IMR-90 (cell line): ENCODE measurements around the gene GIMAP1. TPM values are rescaled to one million over a fixed set of nuclear protein-coding genes. Genes with fewer than 3 reads are reported as not detected.

Experiments
- ATAC-seq: fragments of 200-7000 bp; cut with Tn5 transposase; 2 replicates; pipeline ENCODE4 v1.9.1; 2020; ENCODE audit warnings: low read depth, mild to moderate bottlenecking, moderate library complexity
- BruUV-seq: library from RNA; stranded (reverse); fragments of 400-500 nt; replicated peaks from 2 replicates; lab custom pipeline; 2021; lab: Mats Ljungman, UMichigan
- CTCF ChIA-PET: fragments of 300-600 bp; formaldehyde crosslinking; extraction: SDS; loops from one replicate; lab custom pipeline; 2021; ENCODE audit warnings: antibody characterized with exemption; lab: Yijun Ruan, JAX
- POLR2A ChIA-PET: fragments of 300-600 bp; sonication (Branson Sonifier 250); formaldehyde crosslinking; loops from one replicate; lab custom pipeline; 2022; ENCODE audit warnings: antibody characterized with exemption; ENCODE audit not compliant: unreplicated experiment; lab: Charles Lee
- DNase-seq: peaks from one replicate; pipeline ENCODE4 v3.0.0; 2013
- H2AFZ ChIP-seq: replicated peaks from 2 replicates; pipeline ENCODE3; 2013; ENCODE audit warnings: low read length, mild to moderate bottlenecking; ENCODE audit not compliant: poor library complexity
- H2AK5ac ChIP-seq: 2 replicates; pipeline ENCODE4 v1.6.1; 2013; ENCODE audit warnings: low read depth, low read length, inconsistent platforms
- H2AK9ac ChIP-seq: replicated peaks from 2 replicates; pipeline ENCODE3; 2013; ENCODE audit warnings: mild to moderate bottlenecking, low read depth, low read length, moderate library complexity; ENCODE audit not compliant: poor library complexity
- H2BK120ac ChIP-seq: 2 replicates; pipeline ENCODE4 v1.6.1; 2013; ENCODE audit warnings: low read depth, low read length, inconsistent platforms
- H2BK15ac ChIP-seq: 3 replicates; pipeline ENCODE4 v1.6.1; 2013; ENCODE audit warnings: low read depth, low read length, inconsistent platforms
- H2BK20ac ChIP-seq: 2 replicates; pipeline ENCODE4 v1.6.1; 2013; ENCODE audit warnings: low read depth, mild to moderate bottlenecking, inconsistent platforms, low read length, moderate library complexity
- H2BK5ac ChIP-seq: 2 replicates; pipeline ENCODE4 v1.6.1; 2013; ENCODE audit warnings: mild to moderate bottlenecking, low read depth, low read length, inconsistent platforms; ENCODE audit not compliant: poor library complexity, severe bottlenecking
- H3K14ac ChIP-seq: replicated peaks from 2 replicates; pipeline ENCODE4 v1.6.1; 2013; ENCODE audit warnings: low read depth, low read length, inconsistent platforms
- H3K18ac ChIP-seq: 2 replicates; pipeline ENCODE4 v1.6.1; 2013; ENCODE audit warnings: low read depth, low read length, control low read depth
- H3K23ac ChIP-seq: 2 replicates; pipeline ENCODE4 v1.6.1; 2013; ENCODE audit warnings: low read depth, low read length, inconsistent platforms
- H3K27ac ChIP-seq: 2 replicates; pipeline ENCODE4 v1.5.1; 2013; ENCODE audit warnings: mild to moderate bottlenecking, control low read depth, low read length; ENCODE audit not compliant: insufficient read depth
- H3K27me3 ChIP-seq: 2 replicates; pipeline ENCODE4 v1.6.1; 2013; ENCODE audit warnings: low read length; ENCODE audit not compliant: control insufficient read depth, insufficient read depth
- H3K36me3 ChIP-seq: 2 replicates; pipeline ENCODE4 v1.6.1; 2013; ENCODE audit warnings: low read length, mixed read lengths; ENCODE audit not compliant: control insufficient read depth, insufficient read depth
- H3K4ac ChIP-seq: 2 replicates; pipeline ENCODE4 v1.6.1; 2013; ENCODE audit warnings: low read depth, low read length, inconsistent platforms
- H3K4me1 ChIP-seq: 2 replicates; pipeline ENCODE4 v1.6.1; 2013; ENCODE audit warnings: low read length, mixed read lengths; ENCODE audit not compliant: control insufficient read depth, insufficient read depth
- H3K4me2 ChIP-seq: 2 replicates; pipeline ENCODE4 v1.6.1; 2013; ENCODE audit warnings: low read depth, mild to moderate bottlenecking, control low read depth, low read length, moderate library complexity
- H3K4me3 ChIP-seq: 2 replicates; pipeline ENCODE4 v1.5.1; 2013; ENCODE audit warnings: low read depth, mild to moderate bottlenecking, control low read depth, low read length, moderate library complexity; ENCODE audit not compliant: insufficient read depth
- H3K56ac ChIP-seq: 2 replicates; pipeline ENCODE4 v1.6.1; 2013; ENCODE audit warnings: low read length, inconsistent platforms; ENCODE audit not compliant: insufficient read depth; ENCODE audit errors: extremely low read depth
- H3K79me1 ChIP-seq, 2 experiments: 2 replicates each; pipeline ENCODE4 v1.6.1; 2013; ENCODE audit warnings: low read length in 2 of 2, inconsistent platforms in 1 of 2, low read depth in 1 of 2
- H3K9ac ChIP-seq: 2 replicates; pipeline ENCODE4 v1.6.1; 2013; ENCODE audit warnings: low read depth, low read length, control low read depth
- H3K9me1 ChIP-seq: 2 replicates; pipeline ENCODE4 v1.6.1; 2013; ENCODE audit warnings: low read length, inconsistent platforms; ENCODE audit not compliant: insufficient read depth
- H3K9me3 ChIP-seq: 2 replicates; pipeline ENCODE4 v1.6.1; 2013; ENCODE audit warnings: low read length; ENCODE audit not compliant: control insufficient read depth, insufficient read depth
- H4K20me1 ChIP-seq: 2 replicates; pipeline ENCODE4 v1.6.1; 2013; ENCODE audit warnings: low read length, inconsistent platforms; ENCODE audit not compliant: insufficient read depth
- H4K5ac ChIP-seq: 2 replicates; pipeline ENCODE4 v1.6.1; 2013; ENCODE audit warnings: mild to moderate bottlenecking, low read depth, low read length, control low read depth
- H4K8ac ChIP-seq, 2 experiments: 2 replicates each; pipeline ENCODE4 v1.6.1; 2013; ENCODE audit warnings: low read depth in 2 of 2, low read length in 2 of 2, control low read depth in 1 of 2, inconsistent platforms in 1 of 2
- H4K91ac ChIP-seq: 2 replicates; pipeline ENCODE4 v1.6.1; 2013; ENCODE audit warnings: low read depth, low read length, inconsistent platforms; ENCODE audit not compliant: insufficient read depth
- BHLHE40 ChIP-seq: fragments of 150-350 bp; IDR thresholded peaks from 2 replicates; pipeline ENCODE4 v1.6.1; 2016; ENCODE audit warnings: mild to moderate bottlenecking, low read depth, low read length
- CHD1 ChIP-seq: IDR thresholded peaks from 2 replicates; pipeline ENCODE4 v1.6.1; 2012; ENCODE audit warnings: low read depth, low read length, improper control_type of control experiment
- MAFK ChIP-seq: IDR thresholded peaks from 2 replicates; pipeline ENCODE4 v1.6.1; 2012; ENCODE audit warnings: low read depth, low read length, improper control_type of control experiment
- MXI1 ChIP-seq: IDR thresholded peaks from 2 replicates; pipeline ENCODE4 v1.6.1; 2012; ENCODE audit warnings: low read depth, mild to moderate bottlenecking, low read length, moderate library complexity, borderline replicate concordance
- NFE2L2 ChIP-seq: fragments of 150-350 bp; IDR thresholded peaks from 2 replicates; pipeline ENCODE4 v1.6.1; 2016; ENCODE audit warnings: low read depth, mild to moderate bottlenecking, low read length
- RAD21 ChIP-seq: IDR thresholded peaks from 2 replicates; pipeline ENCODE4 v1.6.1; 2012; ENCODE audit warnings: low read length, improper control_type of control experiment
- RCOR1 ChIP-seq: IDR thresholded peaks from 2 replicates; pipeline ENCODE4 v1.6.1; 2012; ENCODE audit warnings: mild to moderate bottlenecking, low read length, improper control_type of control experiment; ENCODE audit not compliant: insufficient replicate concordance
- WGBS, 2 experiments: methylation state at CpG; one replicate each; pipeline versions ENCODE4 v1.1.5 to v1.1.7; 2013; ENCODE audit warnings: missing lambda C conversion rate in 2 of 2; ENCODE audit not compliant: insufficient read length in 1 of 2; ENCODE audit errors: extremely low coverage in 2 of 2; 5-methylcytosine and 5-hydroxymethylcytosine counted together
- dilution Hi-C: fragments of 300-500 bp; cut with HindIII; formaldehyde crosslinking; loops from one replicate; pipeline ENCODE4 v1.14.3; 2018; ENCODE audit warnings: low sequenced_read_pairs; ENCODE audit not compliant: unreplicated experiment
- in situ Hi-C: fragments of 300-500 bp; cut with MboI; formaldehyde crosslinking; loops from 3 replicates; pipeline ENCODE4 v1.14.3; 2019; ENCODE audit warnings: low sequenced_read_pairs, inconsistent platforms, mixed read lengths
- intact Hi-C: fragments of 100-400 bp; cut with micrococcal nuclease; formaldehyde crosslinking; loops from 2 replicates; pipeline ENCODE4 v1.10.0; 2022
- polyA plus RNA-seq, 3 experiments: library from polyadenylated mRNA; depleted of rRNA; stranded (reverse); fragments of >200 nt; gene quantifications; 2 replicates each; pipeline ENCODE4 v1.2.3, GENCODE V29; 2012; ENCODE audit warnings: low replicate concordance in 1 of 3
- total RNA-seq: library from RNA; depleted of rRNA; stranded (reverse); fragments of >200 nt; gene quantifications from 2 replicates; pipeline ENCODE4 v1.2.3, GENCODE V29; 2012
- TF ChIP-seq, protein P1 (sequence below): fragments of 150-350 bp; IDR thresholded peaks from 2 replicates; pipeline ENCODE4 v1.6.1; 2017; ENCODE audit warnings: mild to moderate bottlenecking, antibody characterized with exemption, low read length, low read depth
- TF ChIP-seq, protein P2 (sequence below): fragments of 150-350 bp; IDR thresholded peaks from 2 replicates; pipeline ENCODE4 v1.6.1; 2016; ENCODE audit warnings: low read depth, mild to moderate bottlenecking, low read length, moderate library complexity, borderline replicate concordance
- TF ChIP-seq, protein P3 (sequence below): conservative IDR thresholded peaks from 2 replicates; pipeline ENCODE4 v1.5.1; 2012; ENCODE audit warnings: mild to moderate bottlenecking, low read depth, low read length, improper control_type of control experiment

The GIMAP1 gene
- total and polyA plus RNA-seq, 2 of the 4 experiments (the other 2 are of a cell fraction), result not detected

DNA sequence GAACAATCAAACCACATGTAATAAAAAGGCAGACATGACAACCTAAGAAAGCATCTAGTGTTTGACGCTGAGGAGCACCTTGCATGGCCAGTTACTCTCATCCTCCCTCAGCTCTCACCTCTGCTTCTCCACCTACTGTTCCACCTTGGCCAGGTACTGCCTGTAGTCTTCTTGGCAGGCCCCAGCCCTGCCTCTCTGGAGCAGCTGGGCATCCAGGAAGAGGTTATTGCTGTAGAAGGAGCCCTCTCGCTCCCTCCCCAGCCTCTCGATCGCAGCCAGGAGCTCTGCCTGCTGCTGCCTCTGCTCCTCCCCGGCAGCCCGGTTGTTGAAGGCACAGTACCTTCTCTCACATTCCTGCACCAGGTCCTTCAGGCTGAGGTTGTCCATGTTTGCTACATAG is 30.5 kb downstream of the GIMAP1 start:
- H3K4ac ChIP-seq, result no peak overlapping the region
- in situ Hi-C loops, result loop anchor here (25.0 kb wide), 1 partner anchor 435 kb away; the partner anchor contains the start of genes ACTR3C and LRRC61
- no peak for TF ChIP-seq BHLHE40
- TF ChIP-seq RCOR1, result no peak
- TF ChIP-seq, protein P1, sequence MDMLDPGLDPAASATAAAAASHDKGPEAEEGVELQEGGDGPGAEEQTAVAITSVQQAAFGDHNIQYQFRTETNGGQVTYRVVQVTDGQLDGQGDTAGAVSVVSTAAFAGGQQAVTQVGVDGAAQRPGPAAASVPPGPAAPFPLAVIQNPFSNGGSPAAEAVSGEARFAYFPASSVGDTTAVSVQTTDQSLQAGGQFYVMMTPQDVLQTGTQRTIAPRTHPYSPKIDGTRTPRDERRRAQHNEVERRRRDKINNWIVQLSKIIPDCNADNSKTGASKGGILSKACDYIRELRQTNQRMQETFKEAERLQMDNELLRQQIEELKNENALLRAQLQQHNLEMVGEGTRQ, result no peak
- TF ChIP-seq, protein P2, sequence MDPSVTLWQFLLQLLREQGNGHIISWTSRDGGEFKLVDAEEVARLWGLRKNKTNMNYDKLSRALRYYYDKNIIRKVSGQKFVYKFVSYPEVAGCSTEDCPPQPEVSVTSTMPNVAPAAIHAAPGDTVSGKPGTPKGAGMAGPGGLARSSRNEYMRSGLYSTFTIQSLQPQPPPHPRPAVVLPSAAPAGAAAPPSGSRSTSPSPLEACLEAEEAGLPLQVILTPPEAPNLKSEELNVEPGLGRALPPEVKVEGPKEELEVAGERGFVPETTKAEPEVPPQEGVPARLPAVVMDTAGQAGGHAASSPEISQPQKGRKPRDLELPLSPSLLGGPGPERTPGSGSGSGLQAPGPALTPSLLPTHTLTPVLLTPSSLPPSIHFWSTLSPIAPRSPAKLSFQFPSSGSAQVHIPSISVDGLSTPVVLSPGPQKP, result no peak
- no peak for TF ChIP-seq MAFK
- no peak for TF ChIP-seq RAD21
- TF ChIP-seq NFE2L2, result no peak
- TF ChIP-seq CHD1, result no peak
- no peak for TF ChIP-seq MXI1
- TF ChIP-seq, protein P3, sequence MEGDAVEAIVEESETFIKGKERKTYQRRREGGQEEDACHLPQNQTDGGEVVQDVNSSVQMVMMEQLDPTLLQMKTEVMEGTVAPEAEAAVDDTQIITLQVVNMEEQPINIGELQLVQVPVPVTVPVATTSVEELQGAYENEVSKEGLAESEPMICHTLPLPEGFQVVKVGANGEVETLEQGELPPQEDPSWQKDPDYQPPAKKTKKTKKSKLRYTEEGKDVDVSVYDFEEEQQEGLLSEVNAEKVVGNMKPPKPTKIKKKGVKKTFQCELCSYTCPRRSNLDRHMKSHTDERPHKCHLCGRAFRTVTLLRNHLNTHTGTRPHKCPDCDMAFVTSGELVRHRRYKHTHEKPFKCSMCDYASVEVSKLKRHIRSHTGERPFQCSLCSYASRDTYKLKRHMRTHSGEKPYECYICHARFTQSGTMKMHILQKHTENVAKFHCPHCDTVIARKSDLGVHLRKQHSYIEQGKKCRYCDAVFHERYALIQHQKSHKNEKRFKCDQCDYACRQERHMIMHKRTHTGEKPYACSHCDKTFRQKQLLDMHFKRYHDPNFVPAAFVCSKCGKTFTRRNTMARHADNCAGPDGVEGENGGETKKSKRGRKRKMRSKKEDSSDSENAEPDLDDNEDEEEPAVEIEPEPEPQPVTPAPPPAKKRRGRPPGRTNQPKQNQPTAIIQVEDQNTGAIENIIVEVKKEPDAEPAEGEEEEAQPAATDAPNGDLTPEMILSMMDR, result no peak
- H2AFZ ChIP-seq, result no peak overlapping the region
- intact Hi-C loops, result no loop called here
- CTCF ChIA-PET, result interaction anchor here (1.0 kb wide), 1 partner anchor 10 kb away, joined by 3 read pairs; no protein-coding TSS in a partner anchor
- no peak overlapping the region for H2AK9ac ChIP-seq
- no peak overlapping the region for H2BK5ac ChIP-seq
- no peak overlapping the region for H2BK120ac ChIP-seq
- H2AK5ac ChIP-seq, result no peak overlapping the region
- DNase-seq (no peak), ATAC-seq (no peak)
- H2BK15ac ChIP-seq, result no peak overlapping the region
- no peak overlapping the region for H3K14ac ChIP-seq
- H3K4me3 ChIP-seq, result no peak overlapping the region
- H3K36me3 ChIP-seq, result no peaks in the 10 kb centered on the region
- no peak overlapping the region for H3K56ac ChIP-seq
- no peak overlapping the region for H3K23ac ChIP-seq
- H3K9ac ChIP-seq, result no peak overlapping the region
- POLR2A ChIA-PET, result no interaction called here
- BruUV-seq, result no TSS peak
- no peak overlapping the region for H2BK20ac ChIP-seq
- H4K20me1 ChIP-seq, result no peaks in the 10 kb centered on the region
- WGBS, 2 experiments, result 80% methylated on average over 1 of the region's 6 CpGs; no CpG with 5 or more reads in 1 of the 2 experiments
- H3K4me2 ChIP-seq, result no peak overlapping the region
- H3K27ac ChIP-seq, result no peak overlapping the region
- H3K79me1 ChIP-seq, result no peaks in the 10 kb centered on the region
- no peaks in the 10 kb centered on the region for H3K9me1 ChIP-seq
- dilution Hi-C loops, result no loop called here
- no peak overlapping the region for H4K91ac ChIP-seq
- no peaks in the 10 kb centered on the region; the same call in 1 of the 2 replicates for H3K27me3 ChIP-seq
- H4K8ac ChIP-seq, result no peak overlapping the region
- no peak overlapping the region for H4K5ac ChIP-seq
- H3K9me3 ChIP-seq, result no peaks in the 10 kb centered on the region
- H3K18ac ChIP-seq, result no peak overlapping the region
- no peaks in the 10 kb centered on the region for H3K4me1 ChIP-seq
